ENCODE measurements around the gene CACHD1.
"Not testable (repeated sequence)": the region's sequence is repeated elsewhere in the genome, so short reads cannot be mapped to it uniquely, and the experiment has no call there.

The CACHD1 gene

GRCh38 chr1:64581135-64581842, 111.4 kb downstream of the CACHD1 start:
- no peak for DNase-seq (ENCODE audit: extremely low read depth in 1 of 2, low read depth in 1 of 2)

GRCh38 chr1:64581843-64582185, 111.9 kb downstream of the CACHD1 start:
- DNase-seq (ENCODE audit: extremely low read depth in 1 of 2, low read depth in 1 of 2), result no peak

GRCh38 chr1:64584479-64584878, 114.5 kb downstream of the CACHD1 start:
- DNase-seq (ENCODE audit: extremely low read depth in 1 of 2, low read depth in 1 of 2), result no peak

GRCh38 chr1:64588876-64589275, 118.9 kb downstream of the CACHD1 start:
- no peak for DNase-seq (ENCODE audit: extremely low read depth in 1 of 2, low read depth in 1 of 2)

- no peak for DNase-seq (ENCODE audit: extremely low read depth in 1 of 2, low read depth in 1 of 2)
Observed at GRCh38 chr1:64590316-64590715, 120.4 kb downstream of the CACHD1 start.

GRCh38 chr1:64594446-64594845, 124.5 kb downstream of the CACHD1 start:
- no peak for DNase-seq (ENCODE audit: extremely low read depth in 1 of 2, low read depth in 1 of 2)

GRCh38 chr1:64595871-64596515, 126.1 kb downstream of the CACHD1 start:
- DNase-seq (ENCODE audit: extremely low read depth in 1 of 2, low read depth in 1 of 2), result no peak

- no peak for DNase-seq (ENCODE audit: extremely low read depth in 1 of 2, low read depth in 1 of 2)
Observed at GRCh38 chr1:64597113-64597512, 127.2 kb downstream of the CACHD1 start.

GRCh38 chr1:64598100-64598571, 128.2 kb downstream of the CACHD1 start:
- no peak for DNase-seq (ENCODE audit: extremely low read depth in 1 of 2, low read depth in 1 of 2)

- DNase-seq (ENCODE audit: extremely low read depth in 1 of 2, low read depth in 1 of 2), result no peak
Observed at GRCh38 chr1:64599242-64599641, 129.3 kb downstream of the CACHD1 start.

GRCh38 chr1:64601207-64601606, 131.3 kb downstream of the CACHD1 start:
- DNase-seq (ENCODE audit: extremely low read depth in 1 of 2, low read depth in 1 of 2), result no peak

GRCh38 chr1:64608005-64608650, 138.2 kb downstream of the CACHD1 start:
- DNase-seq (ENCODE audit: extremely low read depth in 1 of 2, low read depth in 1 of 2), result no peak

GRCh38 chr1:64608651-64609048, 138.7 kb downstream of the CACHD1 start:
- no peak for DNase-seq (ENCODE audit: extremely low read depth in 1 of 2, low read depth in 1 of 2)

GRCh38 chr1:64610950-64611349, 141.0 kb downstream of the CACHD1 start:
- not testable (repeated sequence) for DNase-seq (ENCODE audit: extremely low read depth in 1 of 2, low read depth in 1 of 2)

- DNase-seq (ENCODE audit: extremely low read depth in 1 of 2, low read depth in 1 of 2), result no peak
Observed at GRCh38 chr1:64616039-64616438, 146.1 kb downstream of the CACHD1 start.

- no peak for DNase-seq (ENCODE audit: extremely low read depth in 1 of 2, low read depth in 1 of 2)
Observed at GRCh38 chr1:64623750-64624191, 153.8 kb downstream of the CACHD1 start.

GRCh38 chr1:64624218-64624713, 154.3 kb downstream of the CACHD1 start:
- DNase-seq (ENCODE audit: extremely low read depth in 1 of 2, low read depth in 1 of 2), result no peak

GRCh38 chr1:64624808-64625207, 154.9 kb downstream of the CACHD1 start:
- no peak for DNase-seq (ENCODE audit: extremely low read depth in 1 of 2, low read depth in 1 of 2)

- DNase-seq (ENCODE audit: extremely low read depth in 1 of 2, low read depth in 1 of 2), result no peak
Observed at GRCh38 chr1:64630611-64631010, 160.7 kb downstream of the CACHD1 start.

- no peak for DNase-seq (ENCODE audit: extremely low read depth in 1 of 2, low read depth in 1 of 2)
Observed at GRCh38 chr1:64631346-64632034, 161.6 kb downstream of the CACHD1 start.

- no peak for DNase-seq (ENCODE audit: extremely low read depth in 1 of 2, low read depth in 1 of 2)
Observed at GRCh38 chr1:64632936-64633335, 163.0 kb downstream of the CACHD1 start.
